SK-N-MC (cell line): ENCODE data around the gene FUT6.

Experiments used
- EZH2 ChIP-seq: fragments of 200-600 bp; sonication (generic); IDR thresholded peaks from one replicate; pipeline ENCODE4 v1.6.1; 2017; ENCODE audit warnings: antibody characterized with exemption
- FOXP2 ChIP-seq: optimal IDR thresholded peaks from 2 replicates; pipeline ENCODE3; 2011; ENCODE audit warnings: mild to moderate bottlenecking, moderate library complexity; ENCODE audit not compliant: insufficient read depth; ENCODE audit errors: extremely low read length, control extremely low read depth
- POLR2AphosphoS5 ChIP-seq: IDR thresholded peaks from 2 replicates; pipeline ENCODE4 v1.6.1; 2012; ENCODE audit warnings: mild to moderate bottlenecking, low read depth, low read length, borderline replicate concordance

DNA sequence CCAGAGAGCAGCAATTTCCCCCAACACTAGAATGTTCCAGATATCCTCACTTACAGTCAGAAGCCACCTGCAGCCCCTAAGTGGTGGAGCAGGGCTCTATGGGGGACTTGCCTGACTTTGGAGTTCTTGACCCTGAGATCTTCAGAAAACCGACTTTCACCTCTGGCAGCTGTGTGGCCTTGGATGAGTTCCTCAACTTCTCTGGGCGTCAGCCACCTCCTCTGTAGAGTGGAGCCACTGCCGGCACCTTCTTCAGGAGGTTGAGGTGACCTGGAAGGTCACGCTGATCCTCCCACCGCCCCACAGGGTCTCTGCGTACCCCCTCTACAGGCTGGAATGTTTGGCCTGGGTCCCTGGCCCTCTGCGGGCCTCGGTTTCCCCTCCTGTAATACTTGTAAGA is 37.9 kb upstream of the FUT6 start:
- TF ChIP-seq EZH2 (no peak), POLR2AphosphoS5 (no peak), FOXP2 (no peak)
